Smooth muscle cell (in vitro differentiated cells): ENCODE measurements around the gene ERN2. TPM values are rescaled to one million over a fixed set of nuclear protein-coding genes. Genes with fewer than 3 reads are reported as not detected.
A peak's percentile ranks its signal among the peaks of the same experiment; 100 is the strongest.

Source experiments
- DNase-seq: peaks from one replicate; lab custom pipeline; 2025; ENCODE audit not compliant: unreplicated experiment; lab: John Stamatoyannopoulos, UW
- H2AFZ ChIP-seq: fragments of 200-600 bp; sonication (generic); 2 replicates; pipeline ENCODE4 v1.6.0; 2016; ENCODE audit warnings: antibody characterized with exemption, low read depth, mild to moderate bottlenecking
- H3F3A ChIP-seq: fragments of 200-600 bp; sonication (generic); 2 replicates; pipeline ENCODE4 v1.6.0; 2017; ENCODE audit warnings: antibody characterized with exemption, low read depth
- H3K27ac ChIP-seq: fragments of 200-600 bp; sonication (generic); 2 replicates; pipeline ENCODE4 v1.5.1; 2016; ENCODE audit warnings: low read depth, mild to moderate bottlenecking
- H3K27me3 ChIP-seq: fragments of 200-600 bp; sonication (generic); 2 replicates; pipeline ENCODE4 v1.6.1; 2016; ENCODE audit warnings: low read depth, mild to moderate bottlenecking
- H3K36me3 ChIP-seq: fragments of 200-600 bp; sonication (generic); 2 replicates; pipeline ENCODE4 v1.5.1; 2016; ENCODE audit warnings: low read depth
- H3K4me1 ChIP-seq: fragments of 200-600 bp; sonication (generic); 2 replicates; pipeline ENCODE4 v1.5.1; 2016; ENCODE audit warnings: low read depth
- H3K4me2 ChIP-seq: fragments of 200-600 bp; sonication (generic); 2 replicates; pipeline ENCODE4 v1.6.0; 2016; ENCODE audit warnings: mild to moderate bottlenecking
- H3K4me3 ChIP-seq: fragments of 200-600 bp; sonication (generic); 2 replicates; pipeline ENCODE4 v1.5.1; 2016; ENCODE audit warnings: mild to moderate bottlenecking
- H3K79me2 ChIP-seq: fragments of 200-600 bp; sonication (generic); 2 replicates; pipeline ENCODE4 v1.6.0; 2016; ENCODE audit warnings: low read depth, mild to moderate bottlenecking
- H3K9ac ChIP-seq: fragments of 200-600 bp; sonication (generic); 2 replicates; pipeline ENCODE4 v1.6.0; 2016; ENCODE audit warnings: low read depth
- H3K9me3 ChIP-seq: fragments of 200-600 bp; sonication (generic); replicated peaks from 2 replicates; pipeline ENCODE4 v1.5.1; 2016; ENCODE audit warnings: low read depth
- H4K20me1 ChIP-seq: fragments of 200-600 bp; sonication (generic); 2 replicates; pipeline ENCODE4 v1.6.0; 2016; ENCODE audit warnings: low read depth
- CTCF ChIP-seq: fragments of 200-600 bp; sonication (generic); IDR thresholded peaks from 2 replicates; pipeline ENCODE4 v1.5.1; 2017; ENCODE audit warnings: borderline replicate concordance, mild to moderate bottlenecking, antibody characterized with exemption; ENCODE audit not compliant: insufficient read depth, poor library complexity, severe bottlenecking
- WGBS: methylation state at CpG from one replicate; pipeline ENCODE4 v1.1.7; 2016; ENCODE audit warnings: low lambda C conversion rate; 5-methylcytosine and 5-hydroxymethylcytosine counted together
- polyA plus RNA-seq: library from polyadenylated mRNA; unstranded; fragments of >200 nt; fragmentation: Nextera tagmentation; extraction: Ambion mirVana; gene quantifications from 2 replicates; pipeline ENCODE4 v1.2.1, GENCODE V29; 2016
- total RNA-seq: library from RNA; depleted of rRNA; stranded (reverse); fragments of >200 nt; gene quantifications from 2 replicates; pipeline ENCODE4 v1.2.3, GENCODE V29; 2014

ERN2 gene
- total and polyA plus RNA-seq, 2 experiments from 2014 or later: not detected

- H3K79me2 ChIP-seq: peaks cover 17% of the 10 kb centered on the region
- TF ChIP-seq CTCF: no peak
Measured at GRCh38 chr16:23650674-23651416, 62.2 kb downstream of the ERN2 start.

GRCh38 chr16:23642246-23642774 lies 70.7 kb downstream of the ERN2 start:
- Histone ChIP-seq H3K4me2 (peak overlapping the region; percentile 77), H3K27me3 (no peaks in the 10 kb centered on the region), H2AFZ (no peak overlapping the region), H3K36me3 (no peaks in the 10 kb centered on the region), H3K9me3 (no peaks in the 10 kb centered on the region), H3K4me3 (peak overlapping the region; percentile 56), H3K9ac (peak overlapping the region; percentile 74), H3K4me1 (peaks cover 4% of the 10 kb centered on the region), H3K27ac (no peak overlapping the region), H4K20me1 (no peaks in the 10 kb centered on the region), H3K79me2 (peaks cover 26% of the 10 kb centered on the region), H3F3A (no peaks in the 10 kb centered on the region)
- DNase-seq: no peak
- WGBS: 85% methylated on average over 14 of the region's 14 CpGs
- no peak for TF ChIP-seq CTCF

More at GRCh38 chr16:23650674-23651416, 62.2 kb downstream of the ERN2 start:
- H3K27ac ChIP-seq: no peak overlapping the region
- no peak overlapping the region for H2AFZ ChIP-seq
- no peak overlapping the region for H3K4me3 ChIP-seq
- peaks cover 33% of the 10 kb centered on the region for H4K20me1 ChIP-seq
- H3K4me2 ChIP-seq: no peak overlapping the region
- H3K27me3 ChIP-seq: no peaks in the 10 kb centered on the region
- no peaks in the 10 kb centered on the region for H3K9me3 ChIP-seq
- no peaks in the 10 kb centered on the region for H3K36me3 ChIP-seq
- no peaks in the 10 kb centered on the region for H3F3A ChIP-seq
- 84% methylated on average over 4 of the region's 4 CpGs for WGBS
- no peak for DNase-seq
- no peaks in the 10 kb centered on the region for H3K4me1 ChIP-seq
- H3K9ac ChIP-seq: no peak overlapping the region

GRCh38 chr16:23640931-23641765 lies 71.9 kb downstream of the ERN2 start, which contains the start of the genes DCTN5 and PALB2:
TSS of gene DCTN5 (plus strand) at chr16:23641466. CDS start at chr16:23641543, 77 bp downstream.
TSS of gene PALB2 (minus strand) at chr16:23641310. CDS start at chr16:23641157, 153 bp downstream.
- Histone ChIP-seq H3K4me3 (peak within 1 kb of the TSS; percentile 56), H3K27ac (peak within 1 kb of the TSS; percentile 51), H3K9ac (peak within 1 kb of the TSS; percentile 80), H4K20me1 (no peaks in the 10 kb centered on the region), H3K4me1 (peaks cover 4% of the 10 kb centered on the region), H3K4me2 (peak within 1 kb of the TSS; percentile 84), H2AFZ (peak within 1 kb of the TSS; percentile 85), H3F3A (no peaks in the 10 kb centered on the region), H3K79me2 (peaks cover 24% of the 10 kb centered on the region), H3K9me3 (no peaks in the 10 kb centered on the region), H3K27me3 (no peaks in the 10 kb centered on the region), H3K36me3 (no peaks in the 10 kb centered on the region)
- WGBS: 35% methylated on average over 57 of the region's 64 CpGs
- no peak for TF ChIP-seq CTCF
- peak; percentile 21 for DNase-seq
